Omental fat pad (tissue), 4 donors: ENCODE data around the gene OR5T1. TPM values are rescaled to one million over a fixed set of nuclear protein-coding genes. Genes with fewer than 3 reads are reported as not detected.

Source experiments
- ATAC-seq: fragments of 150-250 bp; one replicate; pipeline ENCODE4 v1.9.1; 2016; ENCODE audit warnings: mild to moderate bottlenecking, moderate library complexity; ENCODE audit not compliant: low FRiP score
- DNase-seq: peaks from one replicate; pipeline ENCODE4 v3.0.0-alpha.2; 2019; ENCODE audit warnings: low spot score
- CTCF ChIP-seq, 3 donors: fragments of 450-650 bp; IDR thresholded peaks; one replicate each; pipeline ENCODE4 v1.5.1; 2016 to 2017; ENCODE audit warnings: antibody characterized with exemption in 3 of 3, mild to moderate bottlenecking in 3 of 3, moderate library complexity in 2 of 3
- total RNA-seq, 4 donors: library from RNA; depleted of rRNA; stranded (reverse); fragments of >200 nt; gene quantifications; one replicate each; pipeline ENCODE4 v1.1.0, GENCODE V29; 2016

OR5T1 gene
- total RNA-seq, result not detected

GRCh38 chr11:56273854-56274253, at the start of gene OR5T1:
OR5T1 (plus strand) TSS chr11:56274154; CDS start chr11:56275639, 1,485 bp downstream.
- DNase-seq, result no peak
- ATAC-seq, result no peak
- no peak for TF ChIP-seq CTCF (IDR thresholded peaks at IDR 0.05)

- ATAC-seq, result no peak
Measured at GRCh38 chr11:56234155-56234554, 39.8 kb upstream of the OR5T1 start, which contains the start of gene OR5T2. OR5T2 (minus strand) TSS chr11:56234255; CDS start chr11:56233062, 1,193 bp downstream.

GRCh38 chr11:56251954-56252353, 22.0 kb upstream of the OR5T1 start, which contains the start of gene OR5T3:
OR5T3 (plus strand) TSS chr11:56252254; CDS start chr11:56252254, 0 bp downstream.
- DNase-seq (no peak), ATAC-seq (no peak)
- no peak for TF ChIP-seq CTCF (IDR thresholded peaks at IDR 0.05)

More at GRCh38 chr11:56234155-56234554, 39.8 kb upstream of the OR5T1 start, which contains the start of gene OR5T2:
- no peak for DNase-seq
- TF ChIP-seq CTCF (IDR thresholded peaks at IDR 0.05), result no peak

GRCh38 chr11:56271092-56271491, 2.9 kb upstream of the OR5T1 start:
- TF ChIP-seq CTCF (IDR thresholded peaks at IDR 0.05), result no peak
- no peak for ATAC-seq
- no peak for DNase-seq

- ATAC-seq (no peak), DNase-seq (no peak)
- no peak for TF ChIP-seq CTCF (IDR thresholded peaks at IDR 0.05)
Measured at GRCh38 chr11:56292154-56292553, 18.2 kb downstream of the OR5T1 start, which contains the start of gene OR8H1. OR8H1 (minus strand) TSS chr11:56292254; CDS start chr11:56291062, 1,192 bp downstream.

GRCh38 chr11:56296898-56297297, 22.9 kb downstream of the OR5T1 start:
- TF ChIP-seq CTCF (IDR thresholded peaks at IDR 0.05), result no peak
- no peak for DNase-seq
- no peak for ATAC-seq

- ATAC-seq (no peak), DNase-seq (no peak)
- TF ChIP-seq CTCF (IDR thresholded peaks at IDR 0.05), result no peak
Measured at GRCh38 chr11:56307836-56308235, 33.9 kb downstream of the OR5T1 start.
